Fibroblast of pulmonary artery (primary cell): ENCODE results near the gene HDAC4.
A peak's percentile ranks its signal among the peaks of the same experiment; 100 is the strongest.

Experiments
- DNase-seq: peaks from one replicate; pipeline ENCODE4 v3.0.0-alpha.2; 2010; ENCODE audit warnings: low read depth
- H3K4me3 ChIP-seq: replicated peaks from 2 replicates; pipeline ENCODE4 v1.5.1; 2011; ENCODE audit warnings: low read depth, mild to moderate bottlenecking, control low read depth, low read length, moderate library complexity
- TF ChIP-seq, protein P1 (sequence below): IDR thresholded peaks from 2 replicates; pipeline ENCODE4 v1.5.1; 2011; ENCODE audit warnings: mild to moderate bottlenecking, control low read depth, low read length, inconsistent platforms; ENCODE audit errors: missing control alignments

The HDAC4 gene

DNA sequence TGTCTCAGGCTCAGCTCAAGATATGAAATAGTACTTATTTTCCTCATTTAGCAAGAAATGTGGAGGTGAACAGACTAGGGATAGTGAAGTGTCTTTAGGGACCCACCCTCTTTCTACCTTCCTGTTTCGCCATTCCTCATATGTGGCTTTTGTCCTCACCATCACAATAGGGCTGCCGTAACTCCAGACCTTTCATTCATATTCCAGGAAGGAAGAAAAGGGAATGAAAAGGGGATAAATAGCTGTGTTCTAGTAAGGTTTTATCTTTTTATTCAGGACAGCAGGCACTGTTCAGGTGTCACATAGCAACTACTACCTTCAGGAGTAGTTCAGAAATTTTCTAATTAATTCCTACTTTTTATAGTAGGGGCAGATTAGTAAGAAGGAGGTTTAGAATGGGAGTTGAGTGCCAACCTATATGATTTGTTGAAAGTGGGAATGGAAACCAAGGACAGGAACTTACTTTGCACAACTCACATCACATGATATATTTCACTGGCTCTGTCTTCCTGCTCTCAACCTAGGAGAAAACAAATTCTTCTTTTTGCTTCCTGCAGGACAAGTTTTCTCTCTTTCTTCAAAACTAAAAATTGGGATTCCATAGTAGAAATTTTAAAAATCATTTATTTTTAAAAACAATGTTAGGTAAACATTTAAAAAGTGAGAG, 36.0 kb upstream of the HDAC4 start:
- no peak overlapping the region for H3K4me3 ChIP-seq
- TF ChIP-seq, protein P1, sequence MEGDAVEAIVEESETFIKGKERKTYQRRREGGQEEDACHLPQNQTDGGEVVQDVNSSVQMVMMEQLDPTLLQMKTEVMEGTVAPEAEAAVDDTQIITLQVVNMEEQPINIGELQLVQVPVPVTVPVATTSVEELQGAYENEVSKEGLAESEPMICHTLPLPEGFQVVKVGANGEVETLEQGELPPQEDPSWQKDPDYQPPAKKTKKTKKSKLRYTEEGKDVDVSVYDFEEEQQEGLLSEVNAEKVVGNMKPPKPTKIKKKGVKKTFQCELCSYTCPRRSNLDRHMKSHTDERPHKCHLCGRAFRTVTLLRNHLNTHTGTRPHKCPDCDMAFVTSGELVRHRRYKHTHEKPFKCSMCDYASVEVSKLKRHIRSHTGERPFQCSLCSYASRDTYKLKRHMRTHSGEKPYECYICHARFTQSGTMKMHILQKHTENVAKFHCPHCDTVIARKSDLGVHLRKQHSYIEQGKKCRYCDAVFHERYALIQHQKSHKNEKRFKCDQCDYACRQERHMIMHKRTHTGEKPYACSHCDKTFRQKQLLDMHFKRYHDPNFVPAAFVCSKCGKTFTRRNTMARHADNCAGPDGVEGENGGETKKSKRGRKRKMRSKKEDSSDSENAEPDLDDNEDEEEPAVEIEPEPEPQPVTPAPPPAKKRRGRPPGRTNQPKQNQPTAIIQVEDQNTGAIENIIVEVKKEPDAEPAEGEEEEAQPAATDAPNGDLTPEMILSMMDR: no peak
- no peak for DNase-seq

DNA sequence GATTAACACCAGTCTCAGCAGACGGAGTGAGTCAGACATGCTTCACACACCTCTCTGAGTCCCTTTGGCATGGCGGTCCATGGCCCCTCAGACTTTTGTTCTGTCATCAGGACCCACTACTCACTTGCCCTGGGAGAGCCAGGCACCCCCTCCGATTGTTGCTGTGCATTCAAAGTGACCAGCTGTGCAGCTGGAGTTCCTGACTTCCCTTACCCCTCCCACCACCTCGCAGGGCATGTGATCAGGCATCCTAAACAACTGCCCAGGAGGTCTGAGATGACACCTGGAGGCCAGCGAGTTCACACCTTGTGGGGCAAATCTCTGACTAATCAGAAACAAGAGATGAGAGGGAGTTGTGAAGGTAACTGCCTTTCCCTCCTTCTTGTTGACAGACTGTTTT, 35.3 kb upstream of the HDAC4 start:
- DNase-seq: no peak
- TF ChIP-seq, protein P1: no peak
- no peak overlapping the region for H3K4me3 ChIP-seq

DNA sequence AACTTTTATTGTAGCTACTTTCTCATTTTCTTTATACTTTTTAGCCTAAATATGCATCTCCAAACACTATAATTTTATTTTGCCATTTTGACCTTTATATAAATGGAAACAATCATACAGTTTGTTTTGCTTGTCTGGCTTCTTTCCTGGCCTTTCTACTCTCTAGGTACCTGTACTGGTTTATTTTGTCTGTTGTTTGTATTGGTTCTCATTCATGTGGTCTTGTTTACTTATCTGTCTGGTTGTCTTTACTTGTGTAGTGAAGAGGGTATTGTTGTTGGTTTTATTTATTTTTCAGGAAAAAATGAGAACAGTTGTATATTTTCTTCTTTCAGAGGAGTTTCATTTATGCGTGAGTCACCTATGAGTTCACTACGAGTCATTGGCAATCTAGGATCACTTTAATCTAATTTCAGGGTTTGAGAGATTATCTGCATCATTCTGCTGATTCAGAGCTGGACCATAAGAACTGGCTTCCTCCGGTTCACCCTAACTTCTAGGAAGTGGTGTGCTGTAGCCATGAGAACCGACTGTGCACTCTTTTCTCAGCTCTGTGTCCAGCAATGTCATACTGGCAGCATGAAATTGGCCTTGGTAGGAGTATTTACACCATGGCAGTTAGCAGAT, 33.1 kb upstream of the HDAC4 start:
- peak; percentile 7 for DNase-seq
- TF ChIP-seq, protein P1: no peak
- H3K4me3 ChIP-seq: no peak overlapping the region

DNA sequence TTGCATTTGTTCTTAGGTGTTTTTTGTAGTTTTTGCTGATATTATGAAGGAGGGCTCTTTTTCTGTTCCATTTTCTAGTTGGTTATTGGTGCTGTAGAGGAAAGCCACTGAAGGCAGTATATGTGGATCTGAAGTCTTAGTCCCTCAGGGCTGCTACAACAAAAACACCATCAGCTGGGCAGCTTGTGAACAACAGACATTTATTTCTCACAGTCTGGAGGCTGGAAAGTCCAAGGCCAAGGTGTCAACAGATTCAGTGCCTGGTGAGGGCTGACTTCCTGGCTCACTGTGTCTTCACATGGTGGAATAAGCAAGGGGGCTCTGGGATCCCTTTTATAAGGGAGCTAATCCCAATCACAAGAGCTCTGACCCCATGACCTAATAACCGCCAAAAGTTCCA, 31.4 kb upstream of the HDAC4 start:
- TF ChIP-seq, protein P1: no peak
- DNase-seq: no peak
- H3K4me3 ChIP-seq: no peak overlapping the region

DNA sequence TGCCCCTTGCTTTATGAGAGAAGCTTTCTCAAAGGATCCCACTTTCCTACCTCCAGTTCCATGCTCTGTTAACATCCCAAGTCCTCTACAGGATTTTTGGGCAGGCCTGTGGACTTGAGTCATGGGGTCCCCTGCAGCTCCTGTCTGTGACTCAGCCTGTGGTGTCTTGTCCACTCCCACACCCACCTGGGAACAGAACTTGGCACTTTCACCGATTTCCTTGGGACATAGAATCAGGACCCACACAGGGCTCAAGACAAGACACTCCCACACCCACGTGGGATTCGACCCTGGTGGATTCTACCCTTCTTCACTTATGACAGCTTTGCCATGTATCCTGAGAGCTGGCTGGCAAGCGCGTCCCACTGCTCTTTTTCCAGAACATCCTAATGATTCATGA, 30.7 kb upstream of the HDAC4 start:
- DNase-seq: no peak
- no peak overlapping the region for H3K4me3 ChIP-seq
- TF ChIP-seq, protein P1: no peak

DNA sequence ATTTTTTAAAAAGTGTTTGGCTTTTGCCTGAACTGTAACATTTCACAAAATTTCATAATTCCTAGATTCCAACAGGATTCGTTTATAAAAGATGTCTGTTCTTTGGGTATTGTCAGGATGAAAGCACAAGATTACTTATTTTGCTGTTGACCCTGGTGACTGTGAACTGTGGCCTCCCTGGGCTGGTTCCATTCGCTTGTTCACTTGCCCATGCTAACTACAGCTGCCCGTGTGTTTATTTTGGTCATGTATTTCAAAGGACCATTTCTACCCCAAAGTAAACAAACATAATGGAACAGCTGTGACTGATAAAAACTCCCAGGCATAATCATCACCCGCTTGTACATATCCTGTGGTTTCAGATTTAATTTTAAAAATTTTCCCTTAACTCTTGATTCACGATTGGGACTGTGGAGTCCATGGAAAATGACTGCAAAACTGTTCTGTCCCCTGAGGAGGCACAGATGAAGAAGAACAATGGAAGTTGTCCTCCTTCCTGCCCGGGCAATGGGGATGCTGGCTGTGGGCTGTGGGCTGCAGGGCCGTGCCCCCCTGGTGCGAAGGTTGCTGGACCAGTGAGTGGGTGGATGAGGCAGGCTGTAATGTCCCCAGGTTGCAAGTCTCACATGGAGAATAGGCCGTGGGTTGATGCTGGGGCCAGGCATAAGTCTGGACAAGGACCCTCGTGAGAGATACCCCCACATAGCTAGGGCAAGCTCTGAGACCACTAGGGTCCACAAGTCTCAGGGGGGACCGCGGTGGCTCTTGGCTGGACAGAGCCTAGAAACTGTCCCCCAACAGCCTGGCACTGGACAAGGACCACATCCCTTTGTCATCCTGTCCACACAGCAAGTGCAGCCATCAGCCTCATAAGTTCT, 28.9 kb upstream of the HDAC4 start:
- TF ChIP-seq, protein P1: no peak
- no peak overlapping the region for H3K4me3 ChIP-seq
- DNase-seq: no peak
